ENCODE measurements around the gene HUS1B. TPM values are rescaled to one million over a fixed set of nuclear protein-coding genes. Genes with fewer than 3 reads are reported as not detected.

The HUS1B gene
- total and polyA plus RNA-seq, 2 of the 13 experiments (the other 11 are each of a cell fraction or from before 2014, with no cell fraction given) = 0.18 to 0.40 TPM

DNA sequence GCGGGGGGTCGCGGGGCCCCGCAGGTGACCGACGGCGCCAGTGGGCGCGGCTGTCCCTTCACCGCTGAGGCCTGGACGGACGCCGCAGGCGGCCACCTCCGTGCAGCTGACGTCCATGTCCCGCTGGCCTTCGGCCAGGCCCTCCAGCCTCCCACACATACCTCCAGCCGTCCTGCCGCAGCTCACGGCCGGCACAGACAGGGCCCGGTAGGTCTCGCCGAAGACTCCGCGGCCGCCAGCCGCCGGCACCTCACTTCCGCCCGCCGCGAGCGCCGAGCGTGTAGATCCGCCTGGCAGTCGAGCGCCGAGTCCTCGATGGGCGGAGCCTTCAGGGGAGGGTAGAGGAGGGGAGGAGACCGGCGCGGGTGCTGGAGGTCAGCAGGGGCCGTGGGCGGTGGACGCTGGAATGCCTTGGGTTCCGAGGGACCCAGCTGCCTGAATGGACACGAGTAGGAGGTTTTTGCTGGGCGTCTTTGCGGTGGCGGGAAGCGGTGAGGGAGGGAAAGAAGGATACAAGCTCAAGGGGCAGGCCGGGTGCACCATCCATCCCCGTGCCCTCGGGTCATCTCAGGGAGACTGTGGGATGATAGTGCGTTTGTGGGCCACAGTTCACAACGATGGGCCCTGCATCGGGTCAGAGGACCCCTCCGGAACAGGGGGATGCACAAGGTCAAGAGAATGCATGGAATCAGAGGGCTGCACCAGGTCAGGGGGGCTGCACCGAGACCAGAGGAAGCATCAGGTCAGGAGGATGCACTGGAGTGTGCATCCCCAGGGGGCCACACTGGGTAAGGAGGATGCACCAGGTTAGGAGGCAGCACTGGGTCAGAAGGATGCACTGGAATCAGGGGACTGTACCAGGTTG, 36.2 kb upstream of the HUS1B start, which contains the start of gene EXOC2 (continued):
- TF ChIP-seq FOSL2 (CRISPR knock-in tag; IDR thresholded peaks at IDR 0.05) (peak; percentile 71), ZNF782 (CRISPR knock-in tag; IDR thresholded peaks at IDR 0.05; ENCODE audit: borderline replicate concordance) (peak; percentile 72; the same call in 1 of the 2 replicates), POLR2A (IDR thresholded peaks at IDR 0.05; ENCODE audit: insufficient read depth in 1 of 2, low read depth in 2 of 2, low read length in 2 of 2) (peak; percentile 78 to 82), GATAD2A (CRISPR knock-in tag; IDR thresholded peaks at IDR 0.05) (peak; percentile 81), SIX4 (CRISPR knock-in tag; IDR thresholded peaks at IDR 0.05) (peak; percentile 81; the same call in 1 of the 2 replicates), KLF15 (CRISPR knock-in tag; IDR thresholded peaks at IDR 0.05; ENCODE audit: borderline replicate concordance) (peak; percentile 86), ZFP62 (CRISPR knock-in tag; IDR thresholded peaks at IDR 0.05) (0 out of 2 replicates have a peak, but pooled peaks have one; percentile 24), ZNF30 (CRISPR knock-in tag; IDR thresholded peaks at IDR 0.05) (no peak), ZNF251 (CRISPR knock-in tag; IDR thresholded peaks at IDR 0.05) (no peak), CBFB (CRISPR knock-in tag; IDR thresholded peaks at IDR 0.05) (peak; percentile 97), ZNF260 (CRISPR knock-in tag; IDR thresholded peaks at IDR 0.05; ENCODE audit: borderline replicate concordance, low read depth) (no peak), ATM (IDR thresholded peaks at IDR 0.05; ENCODE audit: borderline replicate concordance) (no peak), ZNF468 (CRISPR knock-in tag; IDR thresholded peaks at IDR 0.05) (0 out of 2 replicates have a peak, but pooled peaks have one; percentile 88), NONO (IDR thresholded peaks at IDR 0.05) (no peak), NONO (CRISPR knock-in tag; conservative IDR thresholded peaks at IDR 0.05) (peak; percentile 99), HOXA5 (CRISPR knock-in tag; IDR thresholded peaks at IDR 0.05) (no peak; the same call in 1 of the 2 replicates), HHEX (CRISPR knock-in tag; IDR thresholded peaks at IDR 0.05) (peak; percentile 64; the same call in 1 of the 2 replicates), TBP (CRISPR knock-in tag; IDR thresholded peaks at IDR 0.05) (0 out of 2 replicates have a peak, but pooled peaks have one; percentile 73), PHF20 (CRISPR knock-in tag; IDR thresholded peaks at IDR 0.05) (peak; percentile 95), ZNF607 (CRISPR knock-in tag; IDR thresholded peaks at IDR 0.05; ENCODE audit: borderline replicate concordance) (peak; percentile 93), MATR3 (CRISPR knock-in tag; IDR thresholded peaks at IDR 0.05) (0 out of 2 replicates have a peak, but pooled peaks have one; percentile 61), SAP130 (CRISPR knock-in tag; IDR thresholded peaks at IDR 0.05; ENCODE audit: low read depth) (peak; percentile 99), ZNF101 (CRISPR knock-in tag; IDR thresholded peaks at IDR 0.05; ENCODE audit: borderline replicate concordance, low read depth) (no peak), CENPT (CRISPR knock-in tag; IDR thresholded peaks at IDR 0.05; ENCODE audit: low read depth) (no peak), ZSCAN12 (CRISPR knock-in tag; IDR thresholded peaks at IDR 0.05) (0 out of 2 replicates have a peak, but pooled peaks have one; percentile 14), KLF16 (CRISPR knock-in tag; IDR thresholded peaks at IDR 0.05) (peak; percentile 57 to 93; a peak in 2 of 4 replicates), SP5 (CRISPR knock-in tag; IDR thresholded peaks at IDR 0.05; ENCODE audit: borderline replicate concordance, low read depth) (peak; percentile 87), WIZ (CRISPR knock-in tag; IDR thresholded peaks at IDR 0.05) (peak; percentile 62; the same call in 1 of the 2 replicates), MED8 (CRISPR knock-in tag; IDR thresholded peaks at IDR 0.05; ENCODE audit: insufficient replicate concordance) (no peak)
- TF ChIP-seq, protein P1, sequence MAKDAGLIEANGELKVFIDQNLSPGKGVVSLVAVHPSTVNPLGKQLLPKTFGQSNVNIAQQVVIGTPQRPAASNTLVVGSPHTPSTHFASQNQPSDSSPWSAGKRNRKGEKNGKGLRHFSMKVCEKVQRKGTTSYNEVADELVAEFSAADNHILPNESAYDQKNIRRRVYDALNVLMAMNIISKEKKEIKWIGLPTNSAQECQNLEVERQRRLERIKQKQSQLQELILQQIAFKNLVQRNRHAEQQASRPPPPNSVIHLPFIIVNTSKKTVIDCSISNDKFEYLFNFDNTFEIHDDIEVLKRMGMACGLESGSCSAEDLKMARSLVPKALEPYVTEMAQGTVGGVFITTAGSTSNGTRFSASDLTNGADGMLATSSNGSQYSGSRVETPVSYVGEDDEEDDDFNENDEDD (CRISPR knock-in tag; IDR thresholded peaks at IDR 0.05; ENCODE audit: borderline replicate concordance) = peak; percentile 88; the same call in 1 of the 2 replicates
- TF ChIP-seq, protein P2, sequence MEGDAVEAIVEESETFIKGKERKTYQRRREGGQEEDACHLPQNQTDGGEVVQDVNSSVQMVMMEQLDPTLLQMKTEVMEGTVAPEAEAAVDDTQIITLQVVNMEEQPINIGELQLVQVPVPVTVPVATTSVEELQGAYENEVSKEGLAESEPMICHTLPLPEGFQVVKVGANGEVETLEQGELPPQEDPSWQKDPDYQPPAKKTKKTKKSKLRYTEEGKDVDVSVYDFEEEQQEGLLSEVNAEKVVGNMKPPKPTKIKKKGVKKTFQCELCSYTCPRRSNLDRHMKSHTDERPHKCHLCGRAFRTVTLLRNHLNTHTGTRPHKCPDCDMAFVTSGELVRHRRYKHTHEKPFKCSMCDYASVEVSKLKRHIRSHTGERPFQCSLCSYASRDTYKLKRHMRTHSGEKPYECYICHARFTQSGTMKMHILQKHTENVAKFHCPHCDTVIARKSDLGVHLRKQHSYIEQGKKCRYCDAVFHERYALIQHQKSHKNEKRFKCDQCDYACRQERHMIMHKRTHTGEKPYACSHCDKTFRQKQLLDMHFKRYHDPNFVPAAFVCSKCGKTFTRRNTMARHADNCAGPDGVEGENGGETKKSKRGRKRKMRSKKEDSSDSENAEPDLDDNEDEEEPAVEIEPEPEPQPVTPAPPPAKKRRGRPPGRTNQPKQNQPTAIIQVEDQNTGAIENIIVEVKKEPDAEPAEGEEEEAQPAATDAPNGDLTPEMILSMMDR (CRISPR knock-in tag; IDR thresholded peaks at IDR 0.05) = no peak
